Pancreas (tissue), 10 donors: ENCODE data around the gene TAF1B. TPM values are rescaled to one million over a fixed set of nuclear protein-coding genes. Genes with fewer than 3 reads are reported as not detected.

Experiments used
- ATAC-seq, 4 donors: fragments of 200-7000 bp; cut with Tn5 transposase; one replicate each; pipeline versions ENCODE4 v1.8.0 to v1.9.1; 2020; ENCODE audit warnings: mild to moderate bottlenecking in 4 of 4, moderate library complexity in 4 of 4
- DNase-seq, 6 donors: peaks; one replicate each; pipeline ENCODE4 v3.0.0-alpha.2; 2020
- FAIRE-seq: peaks from 2 replicates; lab custom pipeline; 2012; peaks lifted over from hg19 to GRCh38; lab: Jason Lieb, UNC
- H3K27ac ChIP-seq, 4 donors: fragments of 200-600 bp; sonication (generic); 1 replicate in 3 of 4; 2 replicates in 1 of 4; pipeline versions ENCODE4 v1.5.0 to v1.8.0; 2020
- H3K27me3 ChIP-seq, 4 donors: fragments of 200-600 bp; one replicate each; pipeline ENCODE4 v1.8.0; 2021
- H3K36me3 ChIP-seq, 3 donors: fragments of 200-600 bp; sonication (generic) in 1 of 3; one replicate each; pipeline versions ENCODE4 v1.5.0 to v1.8.0; 2020 to 2021
- H3K4me1 ChIP-seq, 3 donors: fragments of 200-600 bp; one replicate each; pipeline ENCODE4 v1.8.0; 2021
- H3K4me3 ChIP-seq, 4 donors: fragments of 200-600 bp; sonication (generic) in 2 of 4; one replicate each; pipeline versions ENCODE4 v1.5.0 to v1.8.0; 2020 to 2021
- H3K9me3 ChIP-seq, 4 donors: fragments of 200-600 bp; one replicate each; pipeline ENCODE4 v1.8.0; 2021
- CTCF ChIP-seq, 4 donors: fragments of 200-600 bp; sonication (generic) in 3 of 4; IDR thresholded peaks; one replicate each; pipeline versions ENCODE4 v1.5.0 to v1.8.0; 2021; ENCODE audit warnings: antibody characterized with exemption in 4 of 4
- WGBS, 2 donors: extraction: QIAGEN DNeasy Blood & Tissue Kit; methylation state at CpG; one replicate each; pipeline ENCODE4 v1.1.7; 2013; 5-methylcytosine and 5-hydroxymethylcytosine counted together
- intact Hi-C, 3 donors: fragments of 100-400 bp; cut with DNase I; formaldehyde crosslinking; loops; one replicate each; pipeline versions ENCODE4 v1.11.1 to v1.14.2; 2022
- polyA plus RNA-seq, 2 donors: library from polyadenylated mRNA; stranded (reverse); fragments of 200-250 nt; gene quantifications; one replicate each; pipeline ENCODE4 v1.2.3, GENCODE V29; 2013
- total RNA-seq, 6 donors: library from RNA; stranded (reverse); fragmentation: NEBNext Ultra II Directional in 4 of 6; extraction: Animal tissue kit (Norgen Biotek cat#: 25700) in 4 of 6; gene quantifications; one replicate each; pipeline versions ENCODE4 v1.2.1 to v1.2.4, GENCODE V29; 2021 to 2023
- donor health status: healthy with polysubstance abuse.
- donor health status: DM: no; HTN: no; CAD: no; lungs with moderate emphysema.
- donor health status: DM: no; HTN: no; CAD: no.
- donor health status: control.
- donor health status: control.
- donor health status: Bipolar disorder and iron deficiency.
- donor health status: DM: yes; HTN: yes; CAD: no.
- donor health status: DM: no; HTN: no; CAD: no.
- donor health status: DM: no; HTN: no; CAD: no.
- donor health status: DM: yes; HTN: yes; CAD: no.

The TAF1B gene
- total and polyA plus RNA-seq, 8 donors: 2.3 to 11.4 (median 5.8) TPM

- Histone ChIP-seq H3K27me3 (no peaks in the 10 kb centered on the region), H3K4me3 (no peak overlapping the region), H3K4me1 (peaks cover 0 to 2% (median 2%) of the 10 kb centered on the region in 3 donors), H3K9me3 (no peaks in the 10 kb centered on the region), H3K36me3 (no peaks in the 10 kb centered on the region), H3K27ac (no peak overlapping the region)
- ATAC-seq (no peak), DNase-seq (no peak), FAIRE-seq (no peak)
- intact Hi-C loops: no loop called here
- no peak for TF ChIP-seq CTCF (IDR thresholded peaks at IDR 0.05)
- 56 to 84% methylated on average over 3 of the region's 3 CpGs for WGBS, 2 donors
Measured at GRCh38 chr2:9836074-9836473, 7.2 kb upstream of the TAF1B start.

GRCh38 chr2:9836517-9836916 lies 6.8 kb upstream of the TAF1B start:
- ATAC-seq (peak in 1 of 4 donors; percentile 30), FAIRE-seq (no peak), DNase-seq (no peak)
- TF ChIP-seq CTCF (IDR thresholded peaks at IDR 0.05): no peak
- WGBS, 2 donors: 78 to 87% methylated on average over 3 of the region's 3 CpGs
- H3K9me3 ChIP-seq: no peaks in the 10 kb centered on the region
- H3K27ac ChIP-seq: no peak overlapping the region
- H3K4me1 ChIP-seq: no peaks in the 10 kb centered on the region
- intact Hi-C loops: no loop called here
- no peaks in the 10 kb centered on the region for H3K27me3 ChIP-seq
- H3K4me3 ChIP-seq: no peak overlapping the region
- no peaks in the 10 kb centered on the region for H3K36me3 ChIP-seq

GRCh38 chr2:9837451-9837850 lies 5.8 kb upstream of the TAF1B start:
- no peak for TF ChIP-seq CTCF (IDR thresholded peaks at IDR 0.05)
- Histone ChIP-seq H3K4me3 (no peak overlapping the region), H3K36me3 (no peaks in the 10 kb centered on the region), H3K4me1 (no peaks in the 10 kb centered on the region), H3K27ac (no peak overlapping the region), H3K9me3 (no peaks in the 10 kb centered on the region), H3K27me3 (no peaks in the 10 kb centered on the region)
- WGBS, 2 donors: 89 to 94% methylated on average over 4 of the region's 4 CpGs
- no peak for DNase-seq
- no peak for FAIRE-seq
- intact Hi-C loops: no loop called here
- no peak for ATAC-seq

- FAIRE-seq: no peak
- intact Hi-C loops: no loop called here
- H3K27me3 ChIP-seq: no peaks in the 10 kb centered on the region
Measured at GRCh38 chr2:9838391-9838790, 4.9 kb upstream of the TAF1B start.

More at GRCh38 chr2:9838391-9838790, 4.9 kb upstream of the TAF1B start:
- Histone ChIP-seq H3K36me3 (no peaks in the 10 kb centered on the region), H3K4me1 (no peaks in the 10 kb centered on the region), H3K27ac (no peak overlapping the region), H3K9me3 (no peaks in the 10 kb centered on the region), H3K4me3 (no peak overlapping the region)
- DNase-seq (no peak), ATAC-seq (no peak)
- TF ChIP-seq CTCF (IDR thresholded peaks at IDR 0.05): no peak
